GM12874 (cell line): Measurements from ENCODE around the gene EIF3K.

Experiments
- CTCF ChIP-seq: IDR thresholded peaks from 2 replicates; pipeline ENCODE4 v1.5.1; 2011; ENCODE audit warnings: low read depth, mild to moderate bottlenecking, control low read depth, low read length, moderate library complexity; ENCODE audit not compliant: insufficient read depth

Gene EIF3K

GRCh38 chr19:38676878-38677646, 58.1 kb downstream of the EIF3K start:
- no peak for TF ChIP-seq CTCF

- TF ChIP-seq CTCF, result no peak
These were observed 59.4 kb downstream of the EIF3K start for GRCh38 chr19:38678217-38678890.

GRCh38 chr19:38678891-38679494, 60.0 kb downstream of the EIF3K start:
- no peak for TF ChIP-seq CTCF

GRCh38 chr19:38679839-38680238, 60.9 kb downstream of the EIF3K start:
- TF ChIP-seq CTCF, result no peak

GRCh38 chr19:38682195-38682867, 63.3 kb downstream of the EIF3K start:
- no peak for TF ChIP-seq CTCF

- TF ChIP-seq CTCF, result no peak
These were observed 63.9 kb downstream of the EIF3K start for GRCh38 chr19:38682872-38683392.
